GM21390 (cell line): ENCODE results near the gene DIP2C.
"Not testable (repeated sequence)": the region's sequence is repeated elsewhere in the genome, so short reads cannot be mapped to it uniquely, and the experiment has no call there.

Source experiments
- ATAC-seq: cut with Tn5 transposase; IDR thresholded peaks from one replicate; pipeline ENCODE4 v1.9.1; 2021; ENCODE audit not compliant: unreplicated experiment

DIP2C gene

GRCh38 chr10:347190-347589, 342.3 kb downstream of the DIP2C start:
- ATAC-seq = not testable (repeated sequence)

GRCh38 chr10:344582-345200, 344.8 kb downstream of the DIP2C start:
- no peak for ATAC-seq

GRCh38 chr10:343231-344220, 345.9 kb downstream of the DIP2C start:
- ATAC-seq = no peak

- ATAC-seq = no peak
Observed at GRCh38 chr10:341081-341740, 348.3 kb downstream of the DIP2C start.

- ATAC-seq = no peak
Observed at GRCh38 chr10:340646-341045, 348.8 kb downstream of the DIP2C start.

- no peak for ATAC-seq
Observed at GRCh38 chr10:339038-339391, 350.5 kb downstream of the DIP2C start.

- no peak for ATAC-seq
Observed at GRCh38 chr10:338171-339037, 351.1 kb downstream of the DIP2C start.

- ATAC-seq = no peak
Observed at GRCh38 chr10:336247-336646, 353.2 kb downstream of the DIP2C start.

GRCh38 chr10:335151-335800, 354.2 kb downstream of the DIP2C start:
- no peak for ATAC-seq

GRCh38 chr10:331186-331585, 358.3 kb downstream of the DIP2C start:
- no peak for ATAC-seq

GRCh38 chr10:329361-330099, 359.9 kb downstream of the DIP2C start:
- no peak for ATAC-seq

GRCh38 chr10:327889-328852, 361.3 kb downstream of the DIP2C start:
- ATAC-seq = no peak

- ATAC-seq = no peak
Observed at GRCh38 chr10:326894-327635, 362.4 kb downstream of the DIP2C start.

- ATAC-seq = no peak
Observed at GRCh38 chr10:326350-326749, 363.1 kb downstream of the DIP2C start.

- ATAC-seq = no peak
Observed at GRCh38 chr10:325282-325681, 364.2 kb downstream of the DIP2C start.

- ATAC-seq = no peak
Observed at GRCh38 chr10:324593-324992, 364.9 kb downstream of the DIP2C start.

- peak; percentile 95 for ATAC-seq
Observed at GRCh38 chr10:323651-324293, 365.7 kb downstream of the DIP2C start.
